Prostate gland (tissue), 2 donors: ENCODE results near the gene TMTC1.

Experiments
- CTCF ChIP-seq, 4 experiments: fragments of 200-600 bp in 2 of 4; fragments of 450-650 bp in 2 of 4; sonication (generic) in 2 of 4; IDR thresholded peaks; 1 replicate in 3 of 4; 2 replicates in 1 of 4; pipeline ENCODE4 v1.5.1; 2016 to 2019; ENCODE audit warnings: antibody characterized with exemption in 4 of 4, mild to moderate bottlenecking in 2 of 4, moderate library complexity in 2 of 4
- POLR2AphosphoS5 ChIP-seq: sonication (generic); formaldehyde crosslinking; IDR thresholded peaks from one replicate; pipeline ENCODE4 v1.6.1; 2017; ENCODE audit warnings: antibody characterized with exemption

- TF ChIP-seq CTCF (IDR thresholded peaks at IDR 0.05) (no peak), POLR2AphosphoS5 (no peak)
Observed at GRCh38 chr12:29627221-29627620, 156.5 kb downstream of the TMTC1 start.
